GM19395 (cell line): Measurements from ENCODE around the gene ZNF592.
"Not testable (repeated sequence)": the region's sequence is repeated elsewhere in the genome, so short reads cannot be mapped to it uniquely, and the experiment has no call there.

Source experiments
- ATAC-seq: cut with Tn5 transposase; IDR thresholded peaks from one replicate; pipeline ENCODE4 v1.9.1; 2021; ENCODE audit warnings: mild to moderate bottlenecking, moderate library complexity; ENCODE audit not compliant: unreplicated experiment

ZNF592 gene

DNA sequence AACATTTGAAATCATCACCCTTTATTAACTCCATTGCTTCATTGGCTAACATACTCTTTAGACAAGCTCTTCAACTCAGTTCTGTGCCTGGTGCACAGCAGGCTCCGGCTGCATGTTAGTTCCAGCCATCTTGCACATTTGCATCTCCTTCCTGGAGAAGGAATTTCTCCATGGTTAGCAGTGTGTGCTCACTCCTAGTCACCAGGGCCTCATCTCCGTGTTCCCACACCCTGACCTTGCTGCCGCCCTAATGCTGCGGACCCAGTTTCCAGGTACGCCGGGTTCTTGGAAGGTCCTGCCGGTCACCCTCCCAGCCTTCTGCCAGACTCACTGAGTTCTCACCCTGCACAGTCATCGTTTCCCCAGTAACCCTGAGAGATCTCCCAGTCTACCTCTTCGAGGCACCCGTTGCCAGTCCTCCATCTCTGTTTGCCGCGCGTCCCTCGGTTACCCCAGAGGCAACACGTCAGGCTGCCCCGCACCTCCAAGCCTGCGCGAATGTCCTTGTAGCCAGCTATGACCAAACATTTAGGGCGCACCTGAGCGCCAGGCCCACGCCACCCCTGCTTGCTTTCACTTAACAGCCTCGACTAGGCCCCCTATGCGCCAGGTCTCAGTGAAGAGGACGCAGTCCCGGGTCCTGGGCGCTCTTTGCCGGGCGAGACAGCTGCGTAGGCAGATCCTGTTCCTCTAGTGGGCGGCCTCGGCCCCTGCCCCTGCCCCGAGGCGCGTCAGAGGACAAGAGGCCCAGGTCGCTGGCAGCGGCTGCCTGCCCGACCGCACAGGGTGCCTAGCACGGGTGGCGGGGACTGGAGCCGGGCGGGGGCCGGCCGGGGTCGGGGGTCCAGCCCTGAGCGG is 747 bp upstream of the ZNF592 start:
- ATAC-seq: peak; percentile 55

DNA sequence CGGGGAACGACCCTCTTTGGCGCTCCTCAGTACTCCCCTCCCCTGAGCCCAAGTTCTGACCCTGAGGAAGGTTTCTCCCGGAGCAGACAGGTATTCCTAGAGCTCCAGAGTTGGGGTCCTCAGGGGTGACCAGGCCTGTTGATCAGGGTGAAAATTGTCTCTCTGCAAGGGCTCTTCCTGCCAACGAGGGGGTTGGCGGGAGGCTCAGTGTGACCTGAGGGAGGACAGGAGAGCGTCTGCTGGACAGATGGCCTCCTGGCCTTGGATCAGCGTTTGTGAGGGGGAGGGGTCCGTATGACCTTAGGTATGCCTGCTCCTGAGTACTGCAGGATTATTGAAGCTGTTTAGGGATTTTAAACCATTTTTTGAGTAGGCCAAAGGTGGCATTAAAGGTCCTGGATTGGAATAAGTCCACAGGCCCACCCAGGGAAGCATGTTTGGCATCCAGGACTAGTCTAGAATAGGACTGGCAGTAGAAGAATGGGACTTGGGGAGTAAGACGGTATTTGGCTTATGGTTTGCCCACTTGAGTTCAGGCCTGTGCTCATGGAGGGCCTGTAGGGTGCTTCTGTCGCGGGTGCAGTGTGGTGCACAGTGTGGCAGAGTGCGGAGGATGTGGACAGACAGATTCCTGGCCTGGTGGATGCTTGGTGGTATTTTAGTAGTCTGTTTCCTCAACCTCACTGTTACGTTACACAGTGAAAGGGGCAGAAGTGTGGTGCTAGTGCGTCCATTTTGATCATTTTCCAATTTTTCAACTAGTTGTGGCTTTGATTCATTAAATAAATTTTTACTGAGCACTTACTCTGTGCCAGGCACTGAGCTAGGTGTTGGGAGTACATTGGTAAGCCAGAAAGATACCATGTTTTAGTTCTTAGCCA is 959 bp downstream of the ZNF592 start:
- peak; percentile 5 for ATAC-seq

- peak; percentile 55 for ATAC-seq
Measured at GRCh38 chr15:84750583-84751092, 2.2 kb downstream of the ZNF592 start.

- ATAC-seq: not testable (repeated sequence)
Measured at GRCh38 chr15:84751721-84752120, 3.3 kb downstream of the ZNF592 start.

DNA sequence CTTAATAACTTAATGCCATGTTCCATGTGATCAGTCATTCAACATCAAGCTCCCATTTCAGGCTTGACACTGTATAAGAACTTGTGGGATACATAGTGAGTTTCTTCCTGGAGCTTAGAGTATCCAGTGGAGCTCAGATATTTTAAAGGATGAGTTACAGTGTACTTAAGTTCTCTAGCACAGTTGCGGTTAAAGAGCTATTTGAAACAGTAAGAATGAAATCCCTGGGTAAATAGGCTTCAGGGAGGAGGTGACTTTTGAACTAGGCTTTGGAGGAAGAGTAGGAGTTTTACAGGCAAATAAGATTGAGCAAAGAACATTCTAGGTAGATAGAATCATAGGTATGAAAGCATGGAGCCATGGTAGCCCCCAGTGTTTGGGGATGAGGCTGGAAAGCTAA is 3.8 kb downstream of the ZNF592 start:
- no peak for ATAC-seq

DNA sequence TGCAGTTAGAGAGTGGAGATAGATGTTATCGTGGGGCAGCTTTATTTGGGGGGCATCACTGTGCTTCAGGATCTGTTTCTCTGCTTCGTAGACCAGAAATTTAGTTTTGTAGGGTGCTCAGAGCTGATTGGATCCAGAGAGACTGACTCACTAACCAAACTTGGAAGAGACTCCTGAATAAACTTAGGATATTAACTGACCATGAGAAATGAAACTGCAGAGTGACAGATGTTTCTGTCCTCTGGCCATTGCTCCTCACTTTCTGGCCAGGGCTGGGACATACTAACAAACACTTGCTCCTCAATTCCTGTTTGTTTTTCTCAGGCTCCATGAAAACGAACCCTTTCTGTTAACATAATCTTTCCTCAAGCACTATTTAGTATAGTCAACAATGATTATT is 4.3 kb downstream of the ZNF592 start:
- ATAC-seq: no peak

- ATAC-seq: not testable (repeated sequence)
Measured at GRCh38 chr15:84754889-84755288, 6.5 kb downstream of the ZNF592 start.

- no peak for ATAC-seq
Measured at GRCh38 chr15:84755736-84756527, 7.5 kb downstream of the ZNF592 start.

- no peak for ATAC-seq
Measured at GRCh38 chr15:84759018-84759417, 10.6 kb downstream of the ZNF592 start.

DNA sequence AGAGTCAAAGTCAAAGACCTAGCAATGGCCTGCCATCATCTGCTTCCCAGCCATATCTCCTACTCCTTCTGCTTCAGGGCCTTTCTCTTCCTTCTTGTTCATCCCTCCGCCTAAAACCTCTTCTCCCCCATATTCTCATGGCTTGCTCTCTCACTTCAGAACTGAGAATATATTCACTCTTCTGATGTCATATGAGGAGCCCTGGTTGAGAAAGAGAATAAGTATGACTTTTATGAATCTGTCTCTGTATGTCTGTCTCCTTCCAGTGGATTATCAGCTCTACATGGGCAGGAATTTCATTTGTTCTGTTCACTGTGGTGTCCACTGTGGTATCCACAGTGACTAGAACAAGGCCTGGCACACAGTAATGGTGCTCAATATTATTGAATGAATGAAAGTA is 11.8 kb downstream of the ZNF592 start:
- ATAC-seq: no peak

GRCh38 chr15:84761607-84762131 is 13.3 kb downstream of the ZNF592 start:
- peak; percentile 72 for ATAC-seq

GRCh38 chr15:84762840-84763572 is 14.6 kb downstream of the ZNF592 start:
- ATAC-seq: no peak

DNA sequence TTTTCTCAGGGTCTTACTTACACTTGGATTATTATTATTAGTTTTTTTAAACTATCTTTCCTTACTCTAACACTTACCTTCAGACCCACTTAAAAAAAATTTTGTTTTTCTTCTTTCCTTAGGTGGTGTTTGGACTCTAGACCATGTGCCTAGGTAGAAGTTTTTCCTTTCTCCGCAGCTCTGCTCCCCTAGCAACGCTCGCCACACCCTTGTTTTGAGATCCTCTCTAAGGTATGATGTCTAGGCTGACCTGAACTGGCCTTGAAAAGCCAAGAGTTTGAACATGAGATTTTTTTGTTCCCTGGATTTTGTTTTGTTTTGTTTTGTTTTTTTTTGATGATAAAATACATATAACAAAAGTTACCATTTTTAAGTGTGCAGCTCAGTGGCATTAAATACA is 16.2 kb downstream of the ZNF592 start:
- ATAC-seq: no peak

DNA sequence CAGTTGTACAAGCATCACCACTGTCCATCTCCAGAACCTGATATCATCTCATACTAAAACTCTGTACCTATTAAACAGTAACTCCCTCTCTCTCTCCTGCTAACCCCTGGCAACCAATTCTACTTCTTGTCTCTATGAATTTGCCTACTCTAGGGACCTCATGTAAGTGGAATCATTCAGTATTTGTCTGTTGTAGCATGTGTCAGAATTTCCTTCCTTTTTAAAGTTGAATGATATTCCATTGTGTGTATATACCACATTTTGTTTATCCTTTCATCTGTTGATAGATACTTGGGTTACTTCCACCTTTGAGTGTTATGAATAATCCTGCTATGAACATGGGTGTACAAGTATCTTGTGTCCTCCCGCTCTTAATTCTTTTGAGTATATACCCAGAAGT is 16.6 kb downstream of the ZNF592 start:
- ATAC-seq: no peak

DNA sequence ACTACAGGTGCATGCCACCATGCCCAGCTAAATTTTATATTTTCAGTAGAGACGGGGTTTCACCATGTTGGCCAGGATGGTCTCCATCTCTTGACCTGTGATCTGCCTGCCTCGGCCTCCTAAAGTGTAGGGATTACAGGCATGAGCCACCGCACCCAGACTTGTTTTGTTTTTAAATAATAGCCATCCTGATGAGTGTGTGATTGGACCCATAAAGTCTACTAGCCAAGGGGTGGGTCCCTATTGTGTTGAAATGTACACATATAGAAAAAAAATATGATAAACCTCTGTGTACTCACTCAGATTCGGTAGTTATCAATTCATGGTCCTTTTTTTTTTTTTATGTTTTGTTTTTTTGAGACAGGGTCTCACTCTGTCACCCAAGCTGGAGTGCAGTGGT is 17.3 kb downstream of the ZNF592 start:
- no peak for ATAC-seq

DNA sequence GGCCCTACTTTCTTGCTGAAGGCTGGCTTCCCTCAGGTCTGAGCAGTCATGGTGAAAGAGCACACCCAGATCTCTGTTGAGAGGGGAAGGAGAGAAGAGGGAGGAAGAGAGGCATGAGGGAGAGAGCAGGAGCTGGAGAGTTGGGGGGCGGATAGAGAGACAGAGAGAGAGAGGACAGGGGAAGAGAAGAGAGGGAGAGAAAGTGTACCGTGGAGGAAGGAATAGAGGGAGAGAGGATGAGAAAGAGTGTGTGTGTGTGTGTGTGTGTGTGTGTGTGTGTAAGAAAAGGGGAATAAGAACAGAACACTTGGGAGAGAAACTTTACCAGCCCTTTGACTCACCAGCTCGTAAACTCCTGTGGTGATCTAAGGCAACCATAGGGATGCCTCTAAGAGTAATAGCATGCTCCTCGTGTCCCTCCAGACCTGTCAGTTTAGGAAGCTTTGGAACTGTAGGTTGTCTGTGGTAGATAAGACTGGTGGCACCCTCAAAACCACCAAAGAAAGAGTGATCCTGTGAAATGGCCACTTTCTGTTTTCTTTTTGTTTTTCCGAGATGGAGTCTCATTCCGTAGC is 18.2 kb downstream of the ZNF592 start:
- no peak for ATAC-seq

- no peak for ATAC-seq
Measured at GRCh38 chr15:84772031-84772430, 23.6 kb downstream of the ZNF592 start.

DNA sequence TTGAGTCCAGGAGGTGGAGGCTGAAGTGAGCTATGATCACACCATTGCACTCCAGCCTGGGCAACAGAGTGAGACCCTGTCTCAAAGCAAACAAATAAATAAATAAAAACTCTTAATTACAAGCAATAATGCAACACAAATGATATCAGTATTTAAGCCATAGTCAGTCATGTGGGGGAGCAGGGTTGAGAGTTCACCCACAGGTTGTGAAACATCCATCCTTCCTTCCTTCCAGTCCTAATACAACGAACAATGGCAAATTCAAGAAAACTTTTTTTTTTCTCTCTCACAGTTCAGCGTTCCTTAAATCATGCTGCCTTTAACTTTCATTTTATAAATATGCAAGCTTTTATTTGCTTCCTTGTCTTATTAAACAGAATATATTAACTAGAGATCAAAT is 24.1 kb downstream of the ZNF592 start:
- ATAC-seq: no peak

GRCh38 chr15:84773716-84774115 is 25.3 kb downstream of the ZNF592 start:
- no peak for ATAC-seq
